GM19455 (cell line): Measurements from ENCODE around the gene GALK1.
A peak's percentile ranks its signal among the peaks of the same experiment; 100 is the strongest.
"Not testable (repeated sequence)": the region's sequence is repeated elsewhere in the genome, so short reads cannot be mapped to it uniquely, and the experiment has no call there.

Source experiments
- ATAC-seq: cut with Tn5 transposase; IDR thresholded peaks from one replicate; pipeline ENCODE4 v1.9.1; 2021; ENCODE audit not compliant: unreplicated experiment

GALK1 gene

GRCh38 chr17:75767881-75768280 lies 2.9 kb upstream of the GALK1 start:
- no peak for ATAC-seq

DNA sequence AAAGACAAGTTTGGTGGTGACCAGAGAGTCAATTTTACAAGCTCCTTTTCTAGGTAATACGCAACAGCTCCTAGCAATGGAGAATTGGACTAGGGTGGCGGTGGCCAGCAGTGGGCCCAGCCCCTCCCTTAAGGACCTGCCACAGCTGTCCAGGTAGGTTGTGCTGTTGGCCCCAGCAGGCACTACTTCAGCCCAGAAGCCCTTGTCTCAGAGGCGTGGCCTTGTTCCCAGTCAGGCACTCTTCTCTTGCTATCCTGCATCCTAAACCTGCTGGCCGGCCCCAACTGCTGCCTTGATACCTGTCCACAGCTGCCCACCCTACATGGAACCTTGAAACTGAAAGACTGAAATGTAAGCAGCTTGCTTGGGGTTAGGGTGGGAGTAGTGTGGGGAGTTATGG lies 989 bp upstream of the GALK1 start:
- ATAC-seq: no peak

- peak; percentile 12 for ATAC-seq
Measured at GRCh38 chr17:75764417-75764710, 628 bp downstream of the GALK1 start.

DNA sequence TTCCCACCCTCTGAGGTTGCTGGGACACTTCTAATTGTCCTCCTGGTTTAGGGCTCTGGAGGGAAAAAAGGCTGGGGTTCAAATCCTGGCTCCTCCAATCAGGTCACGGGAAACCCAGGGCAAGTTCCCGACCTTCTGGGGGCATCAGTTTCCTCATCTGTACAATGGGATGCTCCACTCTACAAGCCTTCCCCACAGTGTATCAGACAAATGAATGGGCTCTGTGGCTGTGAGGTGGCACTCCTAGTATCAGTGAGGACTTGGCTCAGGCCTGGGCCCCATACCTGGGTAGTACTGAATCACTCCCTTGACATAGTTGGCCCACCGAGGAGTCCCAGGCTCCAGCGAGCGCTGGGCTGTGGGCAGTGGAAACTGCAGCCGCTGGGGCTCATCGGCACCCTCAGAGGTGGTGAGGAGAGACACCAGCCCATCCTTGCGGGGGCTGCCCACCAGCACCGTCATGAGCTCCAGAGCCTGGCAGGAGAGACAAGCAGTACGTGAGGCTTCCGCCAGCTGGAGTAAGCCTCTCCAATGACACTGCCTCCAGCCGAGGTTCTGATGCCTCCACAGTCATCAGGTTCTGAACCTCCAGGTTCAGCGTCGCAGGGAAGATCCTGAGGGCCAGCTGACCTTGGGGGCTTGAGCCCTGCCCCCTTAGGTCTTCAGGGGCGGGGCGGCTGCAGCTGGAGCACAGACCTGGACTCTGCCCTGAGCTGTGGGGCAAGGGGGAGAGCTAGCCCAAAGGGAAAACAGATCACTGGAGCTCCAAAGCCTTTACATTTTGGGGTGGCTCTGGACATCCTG lies 1.2 kb downstream of the GALK1 start:
- no peak for ATAC-seq

DNA sequence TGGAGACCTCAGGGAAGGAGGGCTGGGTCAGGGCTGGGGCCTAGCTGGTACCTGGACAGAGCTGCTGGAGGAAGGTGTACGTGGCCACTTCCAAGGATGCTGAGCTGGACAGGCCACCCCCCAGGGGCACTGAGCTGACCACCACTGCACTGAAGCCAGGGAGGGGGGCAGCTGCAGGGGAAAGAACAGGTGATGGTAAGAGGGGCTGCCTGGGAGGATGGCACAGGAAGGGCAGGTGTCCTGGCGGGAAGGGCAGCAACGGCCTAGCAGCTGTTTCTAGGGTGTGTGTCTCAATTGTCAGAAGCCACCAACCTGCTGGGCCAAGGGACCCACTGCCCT lies 1.8 kb downstream of the GALK1 start:
- no peak for ATAC-seq

GRCh38 chr17:75762513-75763268 lies 2.3 kb downstream of the GALK1 start:
- no peak for ATAC-seq

- not testable (repeated sequence) for ATAC-seq
Measured at GRCh38 chr17:75759978-75760640, 4.9 kb downstream of the GALK1 start.

- ATAC-seq: no peak
Measured at GRCh38 chr17:75759457-75759856, 5.5 kb downstream of the GALK1 start.

DNA sequence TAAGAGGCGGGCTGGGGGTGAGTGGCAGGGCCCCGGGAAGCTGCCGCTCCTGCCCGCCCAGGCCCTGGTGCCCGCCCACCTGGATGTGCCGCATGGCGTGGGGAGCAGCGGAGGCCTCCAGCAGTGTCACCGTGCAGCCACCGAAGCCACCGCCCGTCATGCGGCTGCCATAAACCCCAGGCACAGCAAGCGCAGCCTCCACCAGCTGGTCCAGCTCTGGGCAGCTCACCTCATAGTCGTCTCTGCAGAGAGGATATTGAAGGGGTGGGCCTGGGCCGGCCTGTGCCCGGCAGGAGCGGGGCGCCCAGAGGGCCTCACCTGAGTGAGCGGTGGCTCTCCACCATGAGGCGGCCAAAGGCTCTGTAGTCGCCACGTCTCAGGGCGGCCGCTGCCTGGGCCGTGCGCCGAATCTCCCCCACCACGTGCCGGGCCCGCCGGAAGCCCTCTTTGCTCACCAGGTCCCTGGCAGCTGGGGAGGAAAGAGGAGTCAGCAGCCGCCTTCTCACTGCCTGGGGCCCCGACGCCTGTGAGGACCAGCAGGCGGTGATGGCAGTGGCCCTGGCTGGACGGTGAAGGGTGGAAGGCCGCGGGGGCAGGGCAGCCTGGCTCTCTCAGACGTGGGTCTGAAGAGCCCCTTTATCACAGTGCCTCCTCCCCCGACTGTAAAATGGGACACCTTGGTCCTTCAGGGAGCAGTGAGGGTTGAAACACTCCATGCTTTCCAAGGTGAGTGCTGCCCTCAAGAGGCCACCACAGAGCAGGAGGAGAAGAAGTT lies 6.7 kb downstream of the GALK1 start:
- ATAC-seq: no peak

- ATAC-seq: no peak
Measured at GRCh38 chr17:75757086-75757681, 7.8 kb downstream of the GALK1 start.

GRCh38 chr17:75756451-75757085 lies 8.4 kb downstream of the GALK1 start:
- no peak for ATAC-seq

GRCh38 chr17:75755990-75756389 lies 9.0 kb downstream of the GALK1 start:
- no peak for ATAC-seq

DNA sequence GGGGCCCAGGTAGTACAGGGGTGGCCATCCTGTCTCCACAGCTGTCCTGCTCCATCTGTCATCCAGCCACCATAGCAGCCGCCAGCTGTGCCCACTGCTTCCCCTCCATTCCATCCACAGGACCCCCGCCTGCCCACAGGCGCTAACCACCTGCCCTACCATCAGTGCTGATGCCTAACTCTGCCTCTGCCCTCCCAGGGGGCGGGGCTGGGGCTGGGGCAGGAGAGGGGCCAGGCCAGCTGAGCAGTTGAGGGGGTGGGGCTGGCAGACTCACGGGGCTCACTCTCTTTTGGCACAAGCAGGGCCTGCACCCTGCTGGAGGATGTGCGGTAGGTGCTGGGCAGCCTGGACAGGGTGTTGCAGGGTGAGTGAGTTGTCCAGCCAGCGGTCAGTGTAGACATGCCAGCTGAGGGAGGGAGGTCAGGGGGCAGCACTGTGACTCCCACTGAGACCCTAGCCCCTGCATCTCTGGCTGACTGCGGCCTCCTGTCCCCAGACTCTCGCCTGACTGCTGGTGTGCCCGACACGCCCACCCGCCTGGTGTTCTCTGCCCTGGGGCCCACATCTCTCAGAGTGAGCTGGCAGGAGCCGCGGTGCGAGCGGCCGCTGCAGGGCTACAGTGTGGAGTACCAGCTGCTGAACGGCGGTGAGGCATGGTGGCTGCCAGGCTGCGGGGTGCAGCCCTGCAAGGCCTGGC lies 9.6 kb downstream of the GALK1 start:
- no peak for ATAC-seq

- ATAC-seq: no peak
Measured at GRCh38 chr17:75754378-75755204, 10.4 kb downstream of the GALK1 start.

GRCh38 chr17:75753514-75754377 lies 11.2 kb downstream of the GALK1 start:
- peak; percentile 52 for ATAC-seq

DNA sequence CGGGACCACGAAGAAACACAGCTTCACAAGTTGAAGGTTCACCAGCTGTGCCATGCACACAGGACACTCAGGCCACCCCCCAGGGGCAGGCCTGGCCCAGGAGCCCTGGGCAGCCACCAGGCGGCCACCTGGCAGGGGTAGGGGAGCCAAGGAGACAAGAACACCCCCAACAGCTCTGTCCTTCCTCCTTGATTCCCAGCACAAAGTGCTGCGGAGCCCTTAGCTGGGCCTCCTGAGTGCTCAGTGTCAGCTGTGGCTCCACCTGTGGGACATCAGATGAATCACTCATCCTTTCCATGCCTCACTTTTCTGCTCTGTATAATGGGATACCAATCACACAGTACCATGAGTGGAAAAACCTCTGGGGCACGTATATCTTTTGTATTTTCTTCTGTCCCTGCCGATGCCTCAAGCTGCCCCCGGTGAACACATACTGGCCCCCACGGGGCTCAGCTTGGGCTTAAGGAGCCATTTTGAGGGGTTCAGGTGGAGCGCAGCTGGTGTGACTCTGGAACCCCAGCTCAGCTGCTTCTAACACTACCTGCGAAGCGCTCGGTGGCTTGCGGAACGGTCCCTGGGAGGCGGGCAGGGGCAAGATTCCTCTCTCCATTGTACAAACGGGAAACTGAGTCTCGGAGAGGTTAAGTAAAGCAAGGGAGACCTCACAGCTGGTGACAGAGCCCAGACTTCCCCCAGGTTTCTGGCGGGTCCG lies 12.0 kb downstream of the GALK1 start:
- ATAC-seq: no peak

- no peak for ATAC-seq
Measured at GRCh38 chr17:75752405-75752709, 12.6 kb downstream of the GALK1 start.
